LNCAP (cell line): ENCODE measurements around the gene LPO.
A peak's percentile ranks its signal among the peaks of the same experiment; 100 is the strongest.

Experiments
- TF ChIP-seq, protein P1 (sequence below): fragments of 450-650 bp; IDR thresholded peaks from 2 replicates; pipeline ENCODE4 v1.5.1; 2017; ENCODE audit warnings: mild to moderate bottlenecking

LPO gene

DNA sequence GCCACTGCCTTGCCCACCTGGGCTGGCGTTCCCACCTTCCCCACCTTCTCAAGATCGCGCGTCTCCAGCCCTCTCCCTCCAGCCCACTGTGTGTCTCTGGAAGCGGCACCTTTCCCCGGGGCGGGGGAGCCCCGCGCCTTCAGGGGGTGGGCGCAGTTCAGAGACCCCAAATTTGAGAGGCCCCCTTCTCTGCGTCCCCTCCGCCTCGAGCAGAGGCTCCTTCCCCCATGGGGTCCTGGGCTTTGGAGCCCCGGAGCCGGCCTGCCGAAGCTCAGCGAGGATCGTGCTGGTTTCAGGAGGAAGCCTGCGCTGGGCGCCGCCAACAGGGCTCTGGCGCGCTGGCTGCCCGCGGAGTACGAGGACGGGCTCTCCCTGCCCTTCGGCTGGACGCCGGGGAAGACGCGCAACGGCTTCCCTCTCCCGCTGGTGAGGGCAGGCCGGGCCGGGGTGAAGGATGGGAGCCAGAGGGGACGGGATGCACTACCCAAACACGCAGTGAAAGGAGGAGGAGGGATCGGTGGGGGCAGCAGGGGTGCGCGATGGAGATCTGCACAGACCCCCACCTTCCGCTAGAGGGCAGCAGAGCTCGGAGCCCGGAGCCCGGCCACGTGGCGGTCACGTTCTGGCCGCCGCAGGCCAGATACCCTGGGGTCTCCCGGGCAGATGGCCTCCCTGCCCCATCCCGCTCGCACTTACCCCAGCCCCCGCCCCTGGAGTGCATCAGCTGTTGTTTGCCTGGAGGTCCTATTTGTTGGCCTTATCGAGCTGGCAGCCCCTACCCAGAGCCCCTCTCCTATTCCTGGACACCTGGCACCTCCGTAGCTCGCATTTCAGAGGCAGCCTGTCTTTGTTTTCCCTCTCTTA is 11.1 kb downstream of the LPO start:
- TF ChIP-seq, protein P1, sequence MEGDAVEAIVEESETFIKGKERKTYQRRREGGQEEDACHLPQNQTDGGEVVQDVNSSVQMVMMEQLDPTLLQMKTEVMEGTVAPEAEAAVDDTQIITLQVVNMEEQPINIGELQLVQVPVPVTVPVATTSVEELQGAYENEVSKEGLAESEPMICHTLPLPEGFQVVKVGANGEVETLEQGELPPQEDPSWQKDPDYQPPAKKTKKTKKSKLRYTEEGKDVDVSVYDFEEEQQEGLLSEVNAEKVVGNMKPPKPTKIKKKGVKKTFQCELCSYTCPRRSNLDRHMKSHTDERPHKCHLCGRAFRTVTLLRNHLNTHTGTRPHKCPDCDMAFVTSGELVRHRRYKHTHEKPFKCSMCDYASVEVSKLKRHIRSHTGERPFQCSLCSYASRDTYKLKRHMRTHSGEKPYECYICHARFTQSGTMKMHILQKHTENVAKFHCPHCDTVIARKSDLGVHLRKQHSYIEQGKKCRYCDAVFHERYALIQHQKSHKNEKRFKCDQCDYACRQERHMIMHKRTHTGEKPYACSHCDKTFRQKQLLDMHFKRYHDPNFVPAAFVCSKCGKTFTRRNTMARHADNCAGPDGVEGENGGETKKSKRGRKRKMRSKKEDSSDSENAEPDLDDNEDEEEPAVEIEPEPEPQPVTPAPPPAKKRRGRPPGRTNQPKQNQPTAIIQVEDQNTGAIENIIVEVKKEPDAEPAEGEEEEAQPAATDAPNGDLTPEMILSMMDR: peak; percentile 90

DNA sequence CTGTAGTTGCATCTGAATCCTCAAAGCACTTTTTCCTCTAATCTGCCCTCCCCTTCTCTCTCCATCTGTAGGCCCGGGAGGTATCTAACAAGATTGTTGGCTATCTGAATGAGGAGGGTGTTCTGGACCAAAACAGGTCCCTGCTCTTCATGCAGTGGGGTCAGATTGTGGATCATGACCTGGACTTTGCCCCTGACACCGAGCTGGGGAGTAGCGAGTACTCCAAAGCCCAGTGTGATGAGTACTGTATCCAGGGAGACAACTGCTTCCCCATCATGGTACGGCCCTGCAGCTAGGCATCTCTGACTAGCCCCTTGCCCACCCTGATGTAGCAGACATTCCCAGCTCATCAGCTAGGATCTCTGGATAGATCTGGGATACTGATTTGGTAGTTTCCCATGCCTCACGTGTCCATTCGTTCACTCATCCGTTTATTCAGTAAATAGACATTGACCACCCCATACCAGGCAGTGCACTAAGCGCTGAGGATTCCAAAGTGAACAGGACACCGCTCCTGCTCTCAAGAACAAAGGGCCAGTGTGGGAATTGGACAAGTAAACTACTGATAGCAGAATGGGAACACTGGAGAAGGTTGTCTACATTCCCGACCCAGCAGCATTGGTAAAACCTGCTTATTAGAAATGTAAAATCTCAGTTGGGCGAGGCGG is 12.1 kb downstream of the LPO start:
- TF ChIP-seq, protein P1: no peak

DNA sequence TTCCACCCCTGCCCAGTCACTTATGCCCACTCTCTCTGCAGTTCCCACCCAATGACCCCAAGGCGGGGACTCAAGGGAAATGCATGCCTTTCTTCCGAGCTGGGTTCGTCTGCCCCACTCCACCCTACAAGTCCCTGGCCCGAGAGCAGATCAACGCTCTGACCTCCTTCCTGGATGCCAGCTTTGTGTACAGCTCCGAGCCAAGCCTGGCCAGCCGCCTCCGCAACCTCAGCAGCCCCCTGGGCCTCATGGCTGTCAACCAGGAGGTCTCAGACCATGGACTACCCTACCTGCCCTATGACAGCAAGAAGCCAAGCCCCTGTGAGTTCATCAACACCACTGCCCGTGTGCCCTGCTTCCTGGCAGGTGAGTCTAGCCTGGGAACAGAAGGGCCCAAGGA is 13.8 kb downstream of the LPO start:
- TF ChIP-seq, protein P1: no peak

DNA sequence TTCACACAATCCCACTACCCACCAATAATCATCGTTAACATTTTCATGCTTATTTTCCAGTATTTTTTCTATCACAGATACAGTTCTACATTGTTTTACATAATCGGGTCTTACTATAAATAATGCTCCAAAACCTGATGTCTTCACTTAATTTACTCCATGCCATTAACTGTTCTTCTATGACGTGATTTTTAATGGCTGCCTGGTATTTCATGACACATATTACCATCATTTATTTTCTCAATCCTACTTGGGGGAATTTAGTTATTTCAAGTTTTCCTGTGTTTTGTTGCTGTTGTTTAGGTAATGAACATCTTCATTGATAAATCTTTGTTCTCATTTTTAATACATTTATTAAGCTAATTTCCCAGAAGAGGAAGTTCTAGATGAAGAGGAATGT is 14.7 kb downstream of the LPO start:
- TF ChIP-seq, protein P1: no peak

DNA sequence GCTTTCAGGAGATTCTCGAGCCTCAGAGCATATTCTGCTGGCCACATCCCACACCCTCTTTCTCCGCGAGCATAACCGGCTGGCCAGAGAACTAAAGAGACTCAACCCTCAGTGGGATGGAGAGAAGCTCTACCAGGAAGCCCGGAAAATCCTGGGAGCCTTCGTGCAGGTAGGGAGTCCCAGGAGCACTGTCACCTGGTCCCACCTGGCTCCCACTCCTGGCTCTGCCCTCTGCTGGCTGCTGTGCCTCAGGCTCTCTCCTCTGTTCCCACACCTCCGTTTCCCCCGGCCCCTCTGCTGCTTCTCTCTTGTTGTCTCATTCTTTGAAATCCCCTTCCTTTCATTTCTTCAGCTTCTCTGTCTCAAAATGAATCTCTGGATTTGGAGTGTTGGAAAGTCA is 16.4 kb downstream of the LPO start:
- TF ChIP-seq, protein P1: peak; percentile 19; the same call in 1 of the 2 replicates

DNA sequence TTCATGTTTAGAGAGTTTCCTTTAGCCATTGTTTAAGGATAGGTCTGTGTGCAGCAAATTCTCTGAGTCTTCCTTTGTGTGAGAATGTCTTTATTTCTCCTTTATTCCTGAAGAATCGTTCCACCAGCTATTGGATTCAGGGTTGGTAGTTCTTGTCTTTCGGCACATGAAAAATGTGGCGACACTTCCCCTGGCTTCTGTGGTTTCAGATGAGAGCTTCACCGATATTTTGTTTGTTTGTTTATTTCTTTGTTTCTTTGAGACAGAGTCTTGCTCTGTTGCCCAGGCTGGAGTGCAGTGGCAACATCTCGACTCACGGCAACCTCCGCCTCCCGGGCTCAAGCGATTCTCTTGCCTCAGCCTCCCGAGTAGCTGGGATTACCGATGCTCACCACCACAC is 23.8 kb downstream of the LPO start:
- TF ChIP-seq, protein P1: no peak

DNA sequence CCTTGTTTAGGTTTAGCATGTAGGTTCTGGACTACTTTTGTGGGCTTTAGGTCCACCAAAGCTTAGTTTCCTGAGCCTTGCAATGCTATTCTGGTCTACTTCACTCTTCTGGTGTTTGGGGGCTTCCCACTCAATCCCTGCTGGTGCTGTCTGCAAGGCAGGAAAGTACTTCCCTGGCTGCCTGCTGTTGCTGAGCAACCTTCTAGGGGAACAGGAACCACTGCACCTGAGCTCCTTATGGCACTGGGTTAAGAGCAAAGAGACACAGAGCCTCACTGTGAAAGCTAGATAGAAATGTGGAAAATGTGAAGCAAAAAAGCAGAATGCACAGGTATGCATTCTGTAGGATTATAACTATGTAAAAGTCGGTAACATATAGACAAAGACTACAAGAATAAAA is 25.4 kb downstream of the LPO start:
- TF ChIP-seq, protein P1: no peak
